Stimulated activated CD4-positive, alpha-beta T cell treated with anti-CD3 and anti-CD28 coated beads, Interleukin-2, amount 100 ng/mL, for 48 hours (primary cell): ENCODE data around the gene CLUH.

Source experiments
- DNase-seq, 2 donors: peaks; one replicate each; pipeline ENCODE4 v3.0.0-alpha.2; 2020

Gene CLUH

GRCh38 chr17:2719861-2720260 lies 8.3 kb upstream of the CLUH start:
- DNase-seq: no peak

- DNase-seq: no peak
Measured at GRCh38 chr17:2718150-2718938, 6.8 kb upstream of the CLUH start.

DNA sequence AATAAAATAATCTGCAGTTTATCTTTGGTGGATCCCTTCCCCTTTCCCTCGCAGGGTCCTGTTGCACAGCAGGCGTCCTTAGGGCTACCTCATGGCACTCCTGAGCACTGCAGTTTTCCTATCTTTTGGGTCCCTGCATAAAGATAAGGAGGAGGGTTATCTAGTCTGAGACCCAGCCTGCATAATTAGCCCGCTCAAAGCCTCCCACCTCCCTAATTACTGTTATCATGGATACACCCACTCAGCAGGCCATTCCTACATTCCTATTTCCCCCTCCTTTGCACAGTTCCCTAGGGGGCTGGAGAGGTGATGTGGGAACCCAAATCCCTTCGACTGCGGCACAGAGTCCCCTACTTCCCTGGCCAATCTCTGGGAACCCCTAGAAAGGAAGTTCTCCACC lies 5.1 kb upstream of the CLUH start:
- DNase-seq: no peak

GRCh38 chr17:2713881-2714280 lies 2.3 kb upstream of the CLUH start:
- DNase-seq: no peak

DNA sequence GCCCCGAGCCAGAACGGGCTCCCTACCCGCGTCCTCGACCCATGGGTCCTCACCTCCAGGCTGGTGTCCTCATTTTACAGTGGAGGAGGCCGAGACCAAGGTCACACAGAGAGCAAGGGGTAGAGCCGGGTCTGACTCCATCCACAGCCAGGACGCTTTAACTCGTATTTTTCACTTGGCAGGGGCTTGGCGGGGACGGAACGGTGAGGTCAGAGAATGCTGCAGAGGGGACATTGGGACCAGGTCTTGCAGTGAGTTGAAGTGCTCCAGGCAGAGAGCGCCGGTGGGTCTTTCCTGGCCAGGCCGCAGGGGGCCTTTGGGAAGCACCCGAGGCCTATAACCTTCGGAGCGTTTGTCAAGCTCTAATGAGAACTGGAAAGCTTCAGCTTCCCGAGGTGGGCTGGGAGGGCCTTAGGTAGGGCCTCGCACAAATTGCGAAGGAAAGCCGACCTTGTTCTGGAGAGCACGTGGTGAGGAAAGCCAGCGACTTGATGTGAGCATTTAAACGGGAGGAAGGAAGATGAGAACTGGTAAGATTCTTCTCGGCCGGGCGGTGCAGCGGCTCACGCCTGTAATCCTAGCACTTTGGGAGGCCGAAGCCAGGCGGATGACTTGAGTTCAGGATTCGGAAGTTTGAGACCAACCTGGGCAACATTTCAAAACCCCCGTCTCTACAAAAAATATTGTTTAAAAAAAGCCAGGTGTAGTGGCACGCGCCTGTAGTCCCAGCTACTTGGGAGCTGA lies 908 bp upstream of the CLUH start:
- no peak for DNase-seq

- peak in 1 of 2 donors; percentile 23 for DNase-seq
Measured at GRCh38 chr17:2710803-2711607, 559 bp downstream of the CLUH start.

GRCh38 chr17:2710071-2710802 lies 1.3 kb downstream of the CLUH start:
- no peak for DNase-seq

- no peak for DNase-seq
Measured at GRCh38 chr17:2709183-2709661, 2.3 kb downstream of the CLUH start.

- no peak for DNase-seq
Measured at GRCh38 chr17:2708585-2709182, 2.9 kb downstream of the CLUH start.

- DNase-seq: no peak
Measured at GRCh38 chr17:2707721-2708584, 3.6 kb downstream of the CLUH start.

GRCh38 chr17:2706911-2707510 lies 4.6 kb downstream of the CLUH start:
- DNase-seq: no peak

DNA sequence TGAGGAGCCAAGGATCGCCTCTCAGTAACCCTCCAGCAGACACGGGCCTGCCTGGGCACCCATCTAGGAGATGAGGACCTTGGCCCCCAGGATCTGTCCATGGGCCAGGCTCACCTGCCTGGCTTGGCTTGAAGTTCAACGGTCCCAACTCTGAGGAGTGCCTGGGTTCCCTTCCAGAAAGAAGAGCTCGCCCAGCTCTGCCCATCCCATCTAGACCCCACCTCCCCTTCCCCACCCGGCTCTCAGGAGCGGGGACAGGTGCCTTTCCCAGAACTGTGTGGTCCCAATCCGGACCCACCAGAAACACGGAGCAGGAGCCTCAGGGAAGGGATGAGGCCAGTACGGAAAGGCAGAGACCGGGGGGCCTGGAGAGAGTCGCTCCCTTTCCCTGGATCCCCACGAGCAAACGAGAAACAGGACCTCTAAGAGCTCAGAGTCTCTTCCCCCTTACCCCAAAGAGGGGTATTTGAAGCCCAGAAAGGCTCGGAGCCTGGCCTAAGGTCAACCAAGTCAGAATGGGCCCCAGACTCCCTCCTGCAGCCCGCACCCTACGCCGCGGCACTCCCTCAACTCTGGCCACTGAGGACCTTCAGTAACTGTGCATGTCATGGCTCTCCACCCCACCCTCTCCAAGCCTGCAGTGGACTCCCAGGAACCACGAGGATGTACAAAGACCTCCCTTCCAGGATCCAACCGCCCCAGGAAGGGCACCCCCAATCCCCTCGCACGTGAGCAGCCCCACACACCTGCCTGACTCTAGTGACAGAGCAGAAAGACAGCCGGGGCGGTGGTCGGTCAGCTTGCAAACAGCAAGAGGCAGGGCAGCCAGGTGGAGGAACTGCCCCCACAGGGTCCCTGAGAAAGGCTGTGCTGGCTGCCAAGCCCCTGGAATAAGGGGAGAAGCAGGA lies 5.4 kb downstream of the CLUH start:
- no peak for DNase-seq

DNA sequence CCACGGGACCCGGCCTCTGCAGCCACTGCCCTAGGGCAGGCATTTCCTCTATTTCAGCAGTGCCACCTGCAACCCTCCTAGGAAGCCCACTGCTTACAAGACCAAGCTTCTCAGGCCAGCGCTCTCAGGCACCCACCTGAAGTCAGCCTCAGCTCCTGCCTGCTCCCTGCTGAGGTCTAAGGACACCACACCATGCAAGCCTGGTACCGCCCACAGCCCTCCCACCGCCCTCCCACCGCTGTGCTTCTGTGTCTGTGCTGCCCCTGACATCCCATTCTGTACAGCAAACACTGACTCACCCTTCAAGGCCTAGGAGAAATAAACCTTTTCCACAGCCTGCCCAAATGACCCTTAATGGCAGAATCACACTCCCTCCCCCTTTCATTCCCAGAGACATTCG lies 6.3 kb downstream of the CLUH start:
- no peak for DNase-seq

DNA sequence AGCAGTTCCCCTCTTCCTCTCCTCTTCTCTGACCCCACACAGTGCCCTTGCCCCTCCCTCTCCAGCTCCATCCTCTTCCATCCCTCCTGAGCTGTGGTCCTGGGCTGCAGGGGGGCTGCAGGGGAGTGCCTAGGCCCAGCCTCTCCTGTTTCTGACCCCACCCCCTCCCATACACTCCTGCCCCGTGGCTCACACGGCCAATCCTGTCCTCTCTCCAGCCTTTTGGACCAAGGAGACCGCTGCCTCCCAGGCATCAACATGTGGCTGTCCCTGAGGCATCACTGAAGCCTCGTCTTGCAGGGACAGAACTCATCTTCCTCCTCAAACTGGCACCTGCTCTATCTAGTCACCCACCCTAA lies 6.7 kb downstream of the CLUH start:
- DNase-seq: no peak

- DNase-seq: no peak
Measured at GRCh38 chr17:2704031-2704889, 7.3 kb downstream of the CLUH start.

DNA sequence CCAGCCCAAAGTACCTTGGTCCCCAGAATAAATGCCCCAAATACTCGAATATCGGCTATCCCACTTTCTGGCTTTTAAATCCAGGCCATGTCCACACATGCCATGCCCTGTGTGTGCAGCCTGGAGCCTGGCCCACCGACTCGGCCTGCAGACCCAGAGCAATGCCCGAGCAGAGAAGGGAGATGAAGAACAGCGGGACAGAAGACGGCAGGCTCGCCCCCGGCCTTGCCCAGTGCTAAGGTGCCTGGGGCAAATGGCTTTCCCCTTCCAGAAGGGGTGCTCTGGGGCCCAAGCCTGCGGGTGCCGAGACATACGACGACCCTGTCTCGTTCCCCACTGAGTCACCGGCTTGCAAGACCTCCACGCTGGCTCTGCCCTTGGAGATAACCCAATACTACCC lies 8.0 kb downstream of the CLUH start:
- no peak for DNase-seq

DNA sequence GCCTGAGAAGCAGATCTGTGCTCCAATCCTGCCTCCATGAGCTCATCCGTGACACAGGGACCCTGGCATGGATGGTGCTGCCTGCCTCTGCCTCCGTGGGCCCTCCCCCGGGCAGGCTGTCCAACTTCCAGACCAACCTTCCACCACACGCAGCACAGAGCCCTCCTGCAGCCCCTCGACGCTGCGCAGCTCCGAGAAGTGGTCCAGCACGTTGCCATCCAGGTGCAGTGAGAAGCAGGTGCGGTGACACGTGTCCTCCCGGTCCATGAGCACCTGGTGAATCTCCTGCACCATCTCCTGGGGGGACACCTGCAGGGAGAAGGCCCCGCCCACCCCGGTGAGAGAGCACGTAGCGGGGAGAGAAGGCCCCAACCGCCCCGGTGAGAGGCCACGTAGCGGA lies 8.4 kb downstream of the CLUH start:
- no peak for DNase-seq

- no peak for DNase-seq
Measured at GRCh38 chr17:2701996-2702741, 9.4 kb downstream of the CLUH start.
